Tibial nerve (tissue), 4 donors: Measurements from ENCODE around the gene PRAMEF15.
"Not testable (repeated sequence)": the region's sequence is repeated elsewhere in the genome, so short reads cannot be mapped to it uniquely, and the experiment has no call there.

Experiments
- CTCF ChIP-seq, 5 experiments: fragments of 200-600 bp in 3 of 5; fragments of 450-650 bp in 2 of 5; sonication (generic) in 3 of 5; IDR thresholded peaks; one replicate each; pipeline ENCODE4 v1.5.1; 2016 to 2019; ENCODE audit warnings: antibody characterized with exemption in 5 of 5, mild to moderate bottlenecking in 3 of 5, moderate library complexity in 2 of 5
- EP300 ChIP-seq, 2 donors: sonication (generic); formaldehyde crosslinking; IDR thresholded peaks; one replicate each; pipeline ENCODE4 v1.6.1; 2017; ENCODE audit warnings: antibody characterized with exemption in 2 of 2, mild to moderate bottlenecking in 1 of 2
- POLR2A ChIP-seq, 2 donors: fragments of 450-650 bp; IDR thresholded peaks; one replicate each; pipeline ENCODE4 v1.6.1; 2017; ENCODE audit warnings: antibody characterized with exemption in 2 of 2, mild to moderate bottlenecking in 2 of 2, moderate library complexity in 2 of 2

DNA sequence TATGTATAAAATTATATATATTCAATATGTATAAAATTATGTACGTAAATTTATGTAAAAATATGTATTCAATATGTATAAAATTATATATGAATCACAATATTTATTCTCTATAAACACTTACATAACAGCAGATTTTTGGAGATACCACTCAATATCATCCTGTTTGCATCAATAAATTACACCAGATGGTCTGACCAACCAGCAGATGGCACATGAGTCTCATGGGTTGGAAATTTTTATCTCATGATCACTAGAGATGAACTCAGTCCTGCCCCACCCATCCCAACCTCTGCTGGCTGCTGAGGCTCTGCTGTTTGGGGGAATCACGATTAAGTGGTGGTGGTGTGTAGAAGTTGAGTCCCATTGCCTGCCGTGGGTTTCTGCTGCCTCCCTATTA, 35.8 kb upstream of the PRAMEF15 start:
- not testable (repeated sequence) for TF ChIP-seq CTCF, POLR2A, EP300 (IDR thresholded peaks at IDR 0.05)
